ENCODE results near the gene GNS.

GNS gene

DNA sequence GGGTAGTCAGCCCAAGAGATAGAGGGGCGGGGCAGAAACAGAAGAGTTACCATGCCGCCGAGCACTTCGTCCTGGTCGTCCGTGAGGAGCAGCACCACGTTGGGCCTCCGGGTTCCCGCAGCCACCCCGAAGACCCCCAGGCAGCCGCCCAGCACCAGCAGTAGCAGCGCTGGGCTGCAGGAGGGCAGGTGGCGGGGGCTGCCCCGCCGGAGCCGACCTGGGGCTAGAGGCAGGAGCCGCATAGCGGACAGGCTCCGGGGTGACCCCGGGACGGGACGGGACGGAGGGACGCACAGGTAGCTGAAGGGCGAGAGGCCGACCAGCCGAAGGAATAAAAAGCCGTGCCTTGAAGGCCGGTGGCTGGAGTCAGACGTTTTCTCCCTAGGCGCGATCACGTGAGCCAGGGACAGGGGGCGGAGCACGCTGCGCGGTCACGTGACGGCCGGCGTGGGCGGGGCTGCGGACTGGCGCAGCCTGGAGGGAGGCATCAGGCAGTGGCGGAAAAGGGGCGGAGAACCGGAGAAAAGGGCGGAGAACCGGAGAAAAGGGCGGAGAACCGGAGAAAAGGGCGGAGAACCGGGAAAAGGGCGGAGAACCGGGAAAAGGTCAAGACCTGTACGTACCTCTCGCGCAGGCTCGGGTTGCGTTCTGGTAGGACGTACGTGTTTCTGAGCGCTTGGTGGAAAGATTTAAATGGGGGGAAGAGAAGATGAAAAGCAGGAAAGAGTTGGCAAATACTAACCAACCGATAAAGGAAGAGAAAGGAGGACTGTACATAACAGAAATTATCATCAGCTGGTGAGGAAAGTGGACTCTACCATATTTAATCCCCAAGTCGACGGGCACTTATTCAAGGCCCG, at the start of gene GNS:
Gene GNS (minus strand): TSS at position 372 of the 860 bp plus-strand sequence. CDS start 130 bp downstream, at position 242.
- DNase-seq (ENCODE audit: low spot score), result peak; percentile 99

- DNase-seq (ENCODE audit: low spot score), result no peak
These were observed 48.9 kb upstream of the GNS start for GRCh38 chr12:64808110-64808509.

GRCh38 chr12:64806593-64807460, 47.6 kb upstream of the GNS start:
- DNase-seq (ENCODE audit: low spot score), result no peak

GRCh38 chr12:64806173-64806572, 47.0 kb upstream of the GNS start:
- no peak for DNase-seq (ENCODE audit: low spot score)

DNA sequence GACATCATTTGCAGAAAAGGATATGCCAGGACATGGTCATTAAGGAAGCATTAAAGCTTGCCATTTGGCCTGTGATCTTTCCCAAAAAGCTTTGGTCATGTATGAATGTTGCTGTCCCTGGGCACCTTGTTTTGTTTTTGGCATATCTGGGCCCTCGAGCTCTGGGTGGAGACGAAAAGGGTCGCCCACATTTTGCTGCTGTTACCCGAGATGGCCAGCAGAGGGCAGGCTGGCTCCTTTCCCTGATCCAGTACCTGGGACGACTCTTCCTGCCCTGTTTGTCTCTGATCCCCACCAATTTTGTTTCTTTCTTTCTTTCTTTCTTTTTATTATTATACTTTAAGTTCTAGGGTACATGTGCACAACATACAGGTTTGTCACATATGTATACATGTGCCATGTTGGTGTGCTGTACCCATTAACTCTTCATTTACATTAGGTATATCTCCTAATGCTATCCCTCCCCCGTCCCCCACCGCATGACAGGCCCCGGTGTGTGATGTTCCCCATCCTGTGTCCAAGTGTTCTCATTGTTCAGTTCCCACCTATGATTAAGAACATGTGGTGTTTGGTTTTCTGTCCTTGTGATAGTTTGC, 43.1 kb upstream of the GNS start:
- DNase-seq (ENCODE audit: low spot score), result peak; percentile 82

DNA sequence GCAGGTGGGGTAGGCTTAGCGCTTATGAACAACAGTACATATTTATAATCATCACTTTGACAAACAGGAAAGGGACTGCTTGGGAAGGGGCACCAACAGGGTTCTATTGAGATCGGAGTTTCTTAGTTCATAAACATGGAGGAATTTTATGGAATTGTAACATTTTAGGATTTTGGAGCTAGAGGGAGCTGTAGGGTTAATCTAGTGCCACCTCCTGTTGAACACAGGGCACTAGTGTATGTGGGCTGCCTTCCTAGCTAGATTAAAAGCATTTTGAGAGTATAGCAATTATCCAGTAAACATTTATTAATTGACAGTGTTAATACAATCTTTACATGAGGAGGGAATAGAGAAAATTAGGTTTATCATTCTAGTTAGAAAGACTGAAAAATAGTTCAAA, 42.2 kb upstream of the GNS start:
- no peak for DNase-seq (ENCODE audit: low spot score)

DNA sequence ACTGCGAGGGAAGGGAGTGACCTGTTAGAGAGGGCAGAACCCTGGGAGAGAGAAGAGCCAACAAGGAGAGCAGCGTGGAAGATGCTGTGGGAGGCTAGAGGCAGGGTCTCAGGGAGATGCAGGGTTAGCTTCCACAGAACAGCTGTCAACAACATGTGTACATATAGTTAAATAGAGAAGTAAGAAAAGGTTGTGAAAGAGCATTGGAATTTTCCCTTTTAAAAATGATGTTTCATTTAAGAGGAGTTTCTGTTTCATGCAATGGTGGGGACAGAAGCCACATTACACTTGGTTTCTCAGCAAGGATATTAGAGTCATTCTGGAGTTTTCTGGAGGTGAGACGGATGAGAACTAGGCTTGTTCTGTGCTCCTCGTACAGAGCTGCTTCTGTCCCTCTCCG, 41.4 kb upstream of the GNS start:
- DNase-seq (ENCODE audit: low spot score), result no peak

DNA sequence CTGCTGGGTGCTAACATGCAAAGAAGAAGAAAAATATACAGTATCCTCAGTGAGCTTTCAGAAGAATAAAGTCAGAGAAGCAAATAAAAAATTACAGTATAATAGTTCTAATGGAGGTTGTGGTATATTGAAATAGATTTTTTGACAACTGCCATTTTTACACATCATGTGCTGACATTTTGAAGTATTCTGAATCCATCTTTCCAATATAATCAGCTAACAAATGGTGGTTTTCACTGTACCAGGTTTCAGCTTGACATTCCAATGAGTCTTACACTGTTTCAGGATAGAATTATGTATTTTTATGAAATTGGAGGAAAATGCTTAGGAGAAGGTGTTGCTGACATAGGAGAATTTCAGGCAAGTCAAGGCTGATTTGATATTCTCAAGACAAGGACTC, 39.0 kb upstream of the GNS start:
- DNase-seq (ENCODE audit: low spot score), result no peak

DNA sequence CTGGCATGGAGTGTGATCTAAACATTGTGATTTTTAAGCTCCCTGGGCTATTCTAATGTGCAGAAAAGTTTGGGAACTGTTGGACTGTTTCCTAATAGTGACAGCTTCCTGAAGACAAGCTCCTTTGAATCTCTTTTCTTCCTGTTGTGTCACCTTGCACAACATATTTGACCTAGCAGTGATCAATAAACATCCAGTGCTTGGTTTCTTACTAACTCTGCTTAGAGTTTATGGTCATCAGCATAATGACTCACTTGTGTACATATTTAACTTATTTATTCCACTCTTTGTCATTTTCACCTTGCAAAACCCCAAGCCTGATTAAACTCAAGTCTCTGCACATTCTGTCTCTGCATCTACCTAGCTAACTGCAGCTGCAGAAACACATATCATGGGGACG, 38.0 kb upstream of the GNS start:
- no peak for DNase-seq (ENCODE audit: low spot score)

GRCh38 chr12:64796205-64796845, 37.1 kb upstream of the GNS start:
- DNase-seq (ENCODE audit: low spot score), result peak; percentile 85

DNA sequence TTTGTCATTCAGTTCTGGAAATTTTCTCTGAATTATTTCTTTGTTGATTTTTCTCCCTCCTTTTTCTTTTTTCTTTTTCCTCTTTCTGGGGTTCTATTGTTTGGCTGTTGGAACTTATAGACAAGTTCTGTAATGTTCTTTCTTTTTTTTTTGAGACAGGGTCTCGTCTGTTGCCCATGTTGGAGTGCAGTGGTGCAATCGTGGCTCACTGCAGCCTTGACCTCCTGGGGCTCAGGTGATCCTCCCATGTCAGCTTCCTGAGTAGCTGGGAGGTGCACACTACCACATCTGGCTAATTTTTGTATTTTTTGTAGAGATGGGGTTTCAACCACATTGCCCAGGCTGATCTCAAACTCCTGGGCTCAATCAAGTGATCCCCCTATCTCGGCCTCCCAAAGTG, 35.1 kb upstream of the GNS start:
- DNase-seq (ENCODE audit: low spot score), result no peak

GRCh38 chr12:64793610-64794009, 34.4 kb upstream of the GNS start:
- no peak for DNase-seq (ENCODE audit: low spot score)

GRCh38 chr12:64792128-64792527, 32.9 kb upstream of the GNS start:
- DNase-seq (ENCODE audit: low spot score), result no peak

GRCh38 chr12:64791036-64791435, 31.8 kb upstream of the GNS start:
- no peak for DNase-seq (ENCODE audit: low spot score)

- DNase-seq (ENCODE audit: low spot score), result no peak
These were observed 31.0 kb upstream of the GNS start for GRCh38 chr12:64790166-64790565.

DNA sequence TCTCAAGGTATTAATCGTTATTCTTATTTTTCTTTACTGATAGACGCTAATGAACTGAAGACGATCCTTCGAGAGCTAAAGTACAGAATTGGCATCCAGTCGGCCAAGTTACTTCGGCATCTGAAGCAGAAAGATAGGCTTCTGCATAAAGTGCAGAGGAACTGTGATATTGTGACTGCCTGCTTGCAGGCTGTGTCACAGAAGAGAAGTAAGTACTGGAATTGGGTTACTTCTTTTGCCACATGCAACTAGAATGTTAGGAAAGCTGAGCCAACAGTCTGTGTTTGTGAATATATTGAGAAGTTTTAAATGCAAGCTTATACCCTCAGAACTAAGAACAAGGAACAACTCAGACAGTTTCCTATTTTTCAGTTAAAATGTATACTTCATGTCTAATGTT, 26.6 kb upstream of the GNS start:
- DNase-seq (ENCODE audit: low spot score), result no peak

- DNase-seq (ENCODE audit: low spot score), result no peak
These were observed 23.1 kb upstream of the GNS start for GRCh38 chr12:64782191-64782876.

- DNase-seq (ENCODE audit: low spot score), result no peak
These were observed 22.3 kb upstream of the GNS start for GRCh38 chr12:64781280-64782190.

- no peak for DNase-seq (ENCODE audit: low spot score)
These were observed 21.5 kb upstream of the GNS start for GRCh38 chr12:64780531-64781279.

- DNase-seq (ENCODE audit: low spot score), result no peak
These were observed 20.9 kb upstream of the GNS start for GRCh38 chr12:64780132-64780530.
